Left hindlimb (tissue), 1 donor: ENCODE results near the gene CMBL.
A peak's percentile ranks its signal among the peaks of the same experiment; 100 is the strongest.
"Not testable (repeated sequence)": the region's sequence is repeated elsewhere in the genome, so short reads cannot be mapped to it uniquely, and the experiment has no call there.

Source experiments
- DNase-seq: peaks from one replicate; pipeline ENCODE4 v3.0.0-alpha.2; 2018

Gene CMBL

GRCh38 chr5:10310066-10310779 is 2.5 kb upstream of the CMBL start:
- no peak for DNase-seq

- DNase-seq: no peak
These were observed 1.1 kb upstream of the CMBL start for GRCh38 chr5:10308844-10309243.

- DNase-seq: no peak
These were observed 896 bp downstream of the CMBL start for GRCh38 chr5:10306806-10307205.

DNA sequence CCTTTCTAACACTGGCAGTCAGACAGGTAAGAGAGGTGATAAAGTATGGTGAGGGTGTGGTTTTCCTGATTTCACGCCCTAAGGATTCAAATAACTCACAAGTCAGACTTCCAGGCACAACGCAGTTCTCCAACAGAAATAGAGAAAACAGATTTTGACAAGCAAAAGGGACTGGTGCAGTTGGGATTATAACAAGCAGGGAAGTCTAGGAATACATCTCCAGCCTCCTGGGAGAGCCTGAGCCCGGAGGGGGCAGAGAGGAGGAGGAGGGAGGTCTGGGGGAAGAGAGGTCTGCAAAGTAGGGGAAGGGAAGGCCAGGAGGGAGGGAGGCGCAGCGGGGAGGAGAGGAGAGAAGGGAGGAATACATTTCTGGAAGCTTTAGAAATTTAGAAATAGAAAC is 1.6 kb downstream of the CMBL start:
- no peak for DNase-seq

DNA sequence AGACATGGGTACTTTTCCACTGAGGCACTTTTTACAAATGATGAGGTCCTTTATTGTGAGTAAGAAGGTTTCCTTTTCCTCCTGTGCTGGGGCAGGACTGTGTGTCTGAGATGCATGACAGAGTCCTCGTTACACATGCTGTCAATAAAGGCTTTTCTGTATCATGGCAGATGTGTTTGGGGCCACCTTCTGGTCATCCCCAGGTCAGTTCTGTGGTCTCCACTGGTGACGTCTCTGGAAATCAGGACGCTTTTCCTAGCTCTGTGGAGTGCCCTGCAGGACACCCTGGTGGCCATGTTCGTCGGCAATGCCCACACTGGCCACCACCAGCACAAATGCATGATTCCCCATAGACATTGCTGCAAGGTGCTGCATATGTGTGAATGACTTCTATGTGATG is 2.8 kb downstream of the CMBL start:
- no peak for DNase-seq

DNA sequence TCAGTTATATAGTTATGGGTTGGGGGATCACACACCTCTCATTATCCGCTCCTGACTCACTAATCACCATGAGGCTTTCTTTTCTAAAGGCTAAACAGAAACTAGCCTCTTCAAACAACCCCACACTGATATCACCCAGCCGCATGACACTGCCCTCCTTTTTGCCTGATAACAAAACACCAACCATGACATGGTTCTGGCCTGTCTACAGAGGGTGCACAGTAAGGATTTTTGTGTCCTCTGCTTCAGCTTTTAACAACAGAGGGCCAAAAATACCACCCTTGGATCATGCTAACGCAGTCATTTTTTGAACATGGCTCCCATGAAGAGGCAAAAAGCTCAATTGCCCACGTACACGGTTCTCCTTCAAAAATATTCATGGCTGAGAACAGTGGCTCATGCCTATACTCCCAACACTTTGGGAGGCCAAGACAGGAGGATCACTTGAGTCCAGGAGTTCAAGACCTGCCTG is 4.0 kb downstream of the CMBL start:
- DNase-seq: no peak

GRCh38 chr5:10303201-10303600 is 4.5 kb downstream of the CMBL start:
- no peak for DNase-seq

DNA sequence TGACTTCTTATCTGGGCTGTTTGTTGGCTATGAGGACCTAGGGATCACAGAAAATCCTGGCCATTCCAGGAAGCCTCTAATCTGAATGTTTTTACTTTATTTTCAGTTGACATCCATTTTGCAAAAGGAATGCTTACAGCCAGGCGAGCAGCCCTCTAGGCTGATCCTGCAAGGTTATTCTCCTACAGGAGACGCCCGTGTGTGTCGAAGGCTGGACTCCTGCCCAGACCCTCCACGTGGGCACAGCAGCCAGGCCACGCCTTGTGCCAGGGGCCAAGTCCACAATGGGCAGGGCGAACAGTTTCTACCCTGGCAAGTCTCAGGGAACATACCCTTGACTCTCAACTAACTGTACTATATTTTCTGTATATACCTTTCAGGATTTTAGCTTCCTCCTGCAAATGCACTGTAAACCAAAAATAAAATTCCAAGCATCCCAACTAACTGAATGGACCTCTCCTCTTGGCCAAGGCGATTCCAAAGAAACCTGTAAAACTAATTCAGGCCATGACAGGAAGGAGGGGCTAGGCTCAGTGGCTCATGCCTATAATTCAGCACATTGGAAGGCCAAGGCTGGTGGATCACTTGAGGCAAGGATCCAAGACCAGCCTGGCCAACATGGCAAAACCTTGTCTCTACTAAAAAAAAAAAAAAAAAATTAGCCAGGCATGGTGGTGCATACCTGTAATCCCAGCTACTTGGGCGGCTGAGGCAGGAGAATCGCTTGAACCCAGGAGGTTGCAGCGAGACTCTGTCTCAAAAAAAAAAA is 5.7 kb downstream of the CMBL start:
- peak; percentile 50 for DNase-seq

DNA sequence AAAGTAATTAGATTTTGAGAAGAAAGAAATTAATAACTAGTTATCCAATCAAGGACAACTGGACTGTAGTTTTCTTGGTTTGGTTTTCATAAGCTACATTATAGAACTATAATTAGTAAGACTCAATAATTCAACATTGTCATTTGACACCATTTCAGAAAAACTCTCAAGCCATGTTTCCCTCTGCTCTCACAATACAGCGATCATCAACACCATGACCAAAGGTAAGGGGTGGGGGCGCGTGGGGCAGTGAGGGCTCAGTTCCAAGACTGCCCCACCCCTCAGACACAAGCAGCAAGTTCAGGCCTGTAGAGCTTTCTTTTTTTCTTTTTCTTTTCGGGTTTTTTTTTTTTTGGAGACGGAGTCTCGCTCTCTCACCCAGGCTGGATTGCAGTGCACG is 6.4 kb downstream of the CMBL start:
- DNase-seq: no peak

DNA sequence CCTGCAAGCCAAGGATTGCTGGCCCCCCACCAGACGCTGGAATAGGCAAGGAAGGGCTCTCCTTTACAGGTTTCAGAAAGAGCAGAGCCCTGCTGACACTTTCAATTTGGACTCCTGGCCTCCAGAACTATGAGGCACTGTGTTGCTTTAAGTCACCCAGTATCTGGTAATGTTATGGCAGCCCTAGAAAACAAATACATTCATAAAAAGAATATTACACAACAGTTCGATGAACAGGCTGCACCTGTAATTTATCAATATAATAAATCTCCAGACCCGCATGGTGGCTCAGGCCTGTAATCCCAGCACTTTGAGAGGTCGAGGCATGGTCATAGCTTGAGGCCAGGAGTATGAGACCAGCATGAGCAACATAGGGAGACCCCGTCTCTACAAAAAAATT is 7.5 kb downstream of the CMBL start:
- no peak for DNase-seq

DNA sequence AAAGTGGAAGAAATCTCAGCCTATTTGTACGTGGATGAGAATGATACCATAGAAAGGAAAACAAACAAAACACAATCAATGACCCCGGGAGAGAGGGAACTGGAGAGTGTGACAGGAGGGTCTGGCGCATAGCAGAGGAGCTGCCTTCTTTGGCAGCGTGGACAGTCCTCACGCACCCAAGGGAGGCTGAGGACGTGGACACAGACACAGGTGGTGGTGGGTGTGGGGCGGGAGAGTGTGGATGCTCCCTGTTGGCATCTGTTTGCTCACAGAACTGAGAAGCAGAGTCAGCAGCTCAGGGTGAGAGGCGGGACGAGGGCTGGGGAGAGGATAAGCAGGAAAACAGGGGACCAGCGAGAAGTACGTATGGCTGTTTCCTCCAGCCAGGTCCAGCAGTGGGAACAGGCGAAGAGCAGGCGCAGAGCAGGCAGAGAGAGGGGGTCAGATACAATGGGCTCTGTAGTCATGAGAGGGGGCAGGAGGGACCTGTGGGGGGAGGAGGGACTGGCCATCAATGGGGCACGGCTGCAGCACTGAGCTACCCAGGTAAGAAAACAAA is 10.0 kb downstream of the CMBL start:
- no peak for DNase-seq

DNA sequence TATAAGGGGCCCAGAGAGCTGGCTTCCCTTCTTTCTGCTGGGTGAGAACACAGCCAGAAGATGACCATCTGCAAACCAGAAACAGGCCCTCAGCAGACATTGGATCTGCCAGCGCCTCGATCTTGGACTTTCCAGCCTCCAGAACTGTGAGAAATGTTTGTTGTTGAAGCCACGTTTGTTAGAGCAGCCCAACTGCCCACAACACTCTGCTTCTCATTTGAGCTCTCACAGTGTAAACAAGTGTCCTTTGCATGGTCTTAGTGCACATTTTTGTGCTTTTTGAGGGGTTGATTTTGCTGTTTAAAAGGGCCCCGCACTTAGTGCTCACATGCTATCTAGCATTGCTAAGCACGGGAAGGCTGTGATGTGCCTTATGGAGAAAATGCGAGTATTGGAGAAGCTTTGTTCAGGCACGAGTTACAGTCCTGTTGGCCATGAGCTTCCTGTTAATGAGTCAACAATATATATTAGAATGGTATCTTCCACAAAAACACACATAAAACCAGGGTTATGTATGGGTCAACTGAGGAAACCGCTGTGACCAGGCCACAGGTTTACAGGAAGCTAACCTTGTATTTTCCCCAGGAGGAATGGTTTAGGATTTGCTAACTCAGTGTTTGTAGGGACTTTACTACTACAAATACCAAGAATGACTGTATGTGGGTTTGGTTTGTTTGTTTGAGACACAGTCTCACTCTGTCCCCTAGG is 11.9 kb downstream of the CMBL start:
- no peak for DNase-seq

DNA sequence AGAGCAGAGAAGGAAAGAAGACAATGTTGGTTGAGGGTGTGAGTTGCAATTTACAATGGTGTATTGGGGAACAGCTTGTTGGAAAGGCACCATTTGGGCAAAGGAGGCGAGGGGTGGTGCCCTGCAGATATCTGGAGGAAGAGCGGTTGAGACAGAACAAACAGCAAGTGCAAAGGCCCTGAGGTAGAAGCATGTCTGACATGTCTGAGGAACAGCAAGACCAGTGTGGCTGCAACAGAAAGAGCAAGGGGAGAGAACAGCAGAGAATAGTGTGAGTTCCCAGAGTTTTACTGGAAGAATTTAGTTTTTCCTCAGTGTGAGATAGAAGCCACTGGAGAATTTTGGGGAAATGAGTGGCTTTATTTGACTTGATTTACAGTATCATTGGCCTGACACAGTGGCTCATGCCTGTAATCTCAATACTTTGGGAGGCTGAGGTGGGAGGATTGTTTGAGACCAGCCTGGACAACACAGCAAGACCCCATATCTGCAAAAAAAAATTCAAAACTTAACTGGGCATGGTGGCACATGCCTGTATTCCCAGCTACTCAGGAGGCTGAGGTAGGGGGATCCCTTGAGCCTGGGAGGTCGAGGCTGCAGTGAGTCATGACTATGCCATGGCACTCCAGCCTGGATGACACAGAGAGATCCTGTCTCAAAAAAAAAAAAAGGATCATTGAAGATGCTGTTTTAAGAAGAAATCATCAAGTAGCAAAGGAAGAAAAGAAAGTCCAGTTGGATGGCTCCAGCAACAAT is 13.6 kb downstream of the CMBL start:
- no peak for DNase-seq

GRCh38 chr5:10291692-10292339 is 15.9 kb downstream of the CMBL start:
- DNase-seq: no peak

GRCh38 chr5:10290438-10290837 is 17.3 kb downstream of the CMBL start:
- DNase-seq: no peak

GRCh38 chr5:10289991-10290390 is 17.7 kb downstream of the CMBL start:
- no peak for DNase-seq

GRCh38 chr5:10289353-10289752 is 18.3 kb downstream of the CMBL start:
- no peak for DNase-seq

GRCh38 chr5:10288592-10289219 is 19.0 kb downstream of the CMBL start:
- no peak for DNase-seq

- no peak for DNase-seq
These were observed 20.9 kb downstream of the CMBL start for GRCh38 chr5:10286862-10287227.

DNA sequence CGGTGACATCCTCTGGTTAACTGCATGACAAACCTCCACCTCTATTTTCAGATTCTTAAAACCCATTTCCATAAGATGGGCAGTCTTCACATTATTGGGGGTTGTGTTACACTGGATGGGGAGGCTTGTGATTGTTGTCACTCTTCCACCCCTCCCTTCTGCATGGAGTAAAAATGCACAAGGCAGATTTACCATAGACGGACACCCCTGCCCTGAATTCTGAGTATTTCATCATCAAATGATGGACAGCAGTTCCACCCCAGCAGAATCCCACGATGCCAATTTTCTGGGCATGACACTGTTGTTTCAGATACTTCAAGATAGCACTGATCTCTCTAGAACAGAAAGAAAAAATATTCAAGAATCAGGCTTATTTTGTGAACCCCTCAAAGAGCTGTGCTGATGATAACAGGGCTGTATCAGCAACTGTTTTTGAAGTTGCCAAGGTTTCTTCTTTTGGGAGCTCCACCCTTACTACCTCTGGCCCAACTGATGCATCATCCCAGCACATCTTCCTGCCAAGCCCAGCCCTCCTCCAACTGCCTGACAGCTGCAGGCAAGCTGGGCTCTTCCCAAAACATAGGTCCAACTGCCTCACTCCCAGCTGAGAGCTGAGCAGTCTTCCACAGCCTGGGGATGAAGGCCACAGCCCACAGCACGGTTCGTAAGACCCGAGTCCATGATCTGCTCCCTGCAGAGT is 21.4 kb downstream of the CMBL start:
- DNase-seq: peak; percentile 62

DNA sequence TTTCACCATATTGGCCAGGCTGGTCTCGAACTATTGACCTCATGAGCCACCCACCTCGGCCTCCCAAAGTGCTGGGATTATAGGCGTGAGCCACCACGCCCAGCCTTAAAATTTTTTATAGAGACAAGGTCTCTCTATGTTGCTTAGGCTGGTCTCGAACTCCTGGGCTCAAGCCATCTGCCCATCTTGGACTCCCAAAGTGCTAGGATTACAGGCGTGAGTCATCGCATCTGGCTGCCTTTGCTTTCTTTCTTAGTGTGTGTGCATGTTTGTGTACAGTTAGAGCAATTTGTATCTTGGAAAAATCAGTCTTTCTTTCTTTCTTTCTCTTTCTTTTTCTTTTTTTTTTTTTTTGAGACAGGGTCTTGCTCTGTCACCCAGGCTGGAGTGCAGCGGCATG is 22.3 kb downstream of the CMBL start:
- DNase-seq: not testable (repeated sequence)
